Kidney epithelial cell (primary cell): ENCODE measurements around the gene NFYB. TPM values are rescaled to one million over a fixed set of nuclear protein-coding genes. Genes with fewer than 3 reads are reported as not detected.

Experiments used
- DNase-seq: peaks from one replicate; pipeline ENCODE4 v3.0.0-alpha.2; 2010; ENCODE audit warnings: low read depth
- H3K27me3 ChIP-seq: 2 replicates; pipeline ENCODE4 v1.6.0; 2011; ENCODE audit warnings: low read length; ENCODE audit not compliant: control insufficient read depth, insufficient read depth
- H3K36me3 ChIP-seq: 2 replicates; pipeline ENCODE4 v1.5.1; 2011; ENCODE audit warnings: low read length; ENCODE audit not compliant: control insufficient read depth, insufficient read depth
- H3K4me3 ChIP-seq: 2 replicates; pipeline ENCODE4 v1.5.1; 2011; ENCODE audit warnings: low read depth, mild to moderate bottlenecking, control low read depth, low read length
- CTCF ChIP-seq: IDR thresholded peaks from 2 replicates; pipeline ENCODE4 v1.5.1; 2011; ENCODE audit warnings: mild to moderate bottlenecking, moderate library complexity, low read length, control low read depth, inconsistent platforms; ENCODE audit not compliant: insufficient read depth, poor library complexity, severe bottlenecking
- total RNA-seq: library from RNA; depleted of rRNA; stranded (reverse); fragments of >200 nt; gene quantifications from 2 replicates; pipeline ENCODE4 v1.2.3, GENCODE V29; 2015

Gene NFYB
- total RNA-seq, 1 donor from 2014 or later: 17.2 TPM

- no peak for TF ChIP-seq CTCF
- Histone ChIP-seq H3K4me3 (no peak overlapping the region), H3K27me3 (no peaks in the 10 kb centered on the region), H3K36me3 (no peaks in the 10 kb centered on the region)
- no peak for DNase-seq
Observed at GRCh38 chr12:104154286-104154685, 16.3 kb upstream of the NFYB start.

- no peak for DNase-seq
- no peaks in the 10 kb centered on the region for H3K27me3 ChIP-seq
- no peaks in the 10 kb centered on the region for H3K36me3 ChIP-seq
- H3K4me3 ChIP-seq: no peak overlapping the region
- no peak for TF ChIP-seq CTCF
Observed at GRCh38 chr12:104152685-104153241, 14.8 kb upstream of the NFYB start.

GRCh38 chr12:104150416-104150815 is 12.4 kb upstream of the NFYB start:
- Histone ChIP-seq H3K36me3 (no peaks in the 10 kb centered on the region), H3K4me3 (no peak overlapping the region), H3K27me3 (no peaks in the 10 kb centered on the region)
- TF ChIP-seq CTCF: no peak
- no peak for DNase-seq

- H3K36me3 ChIP-seq: no peaks in the 10 kb centered on the region
- H3K4me3 ChIP-seq: no peak overlapping the region
- TF ChIP-seq CTCF: no peak
- DNase-seq: no peak
- no peaks in the 10 kb centered on the region for H3K27me3 ChIP-seq
Observed at GRCh38 chr12:104147346-104147745, 9.3 kb upstream of the NFYB start.

GRCh38 chr12:104143918-104144317 is 5.9 kb upstream of the NFYB start:
- no peaks in the 10 kb centered on the region for H3K27me3 ChIP-seq
- no peak for DNase-seq
- no peaks in the 10 kb centered on the region for H3K36me3 ChIP-seq
- H3K4me3 ChIP-seq: no peak overlapping the region
- no peak for TF ChIP-seq CTCF

- H3K27me3 ChIP-seq: no peaks in the 10 kb centered on the region
- H3K4me3 ChIP-seq: no peak overlapping the region
- TF ChIP-seq CTCF: no peak
- no peaks in the 10 kb centered on the region for H3K36me3 ChIP-seq
- DNase-seq: no peak
Observed at GRCh38 chr12:104143002-104143401, 5.0 kb upstream of the NFYB start.
